ENCODE data around the gene CACNA2D4. TPM values are rescaled to one million over a fixed set of nuclear protein-coding genes. Genes with fewer than 3 reads are reported as not detected.

CACNA2D4 gene
- total RNA-seq, 1 experiment from 2014 or later: 1.7 TPM

- TF ChIP-seq, protein P1, sequence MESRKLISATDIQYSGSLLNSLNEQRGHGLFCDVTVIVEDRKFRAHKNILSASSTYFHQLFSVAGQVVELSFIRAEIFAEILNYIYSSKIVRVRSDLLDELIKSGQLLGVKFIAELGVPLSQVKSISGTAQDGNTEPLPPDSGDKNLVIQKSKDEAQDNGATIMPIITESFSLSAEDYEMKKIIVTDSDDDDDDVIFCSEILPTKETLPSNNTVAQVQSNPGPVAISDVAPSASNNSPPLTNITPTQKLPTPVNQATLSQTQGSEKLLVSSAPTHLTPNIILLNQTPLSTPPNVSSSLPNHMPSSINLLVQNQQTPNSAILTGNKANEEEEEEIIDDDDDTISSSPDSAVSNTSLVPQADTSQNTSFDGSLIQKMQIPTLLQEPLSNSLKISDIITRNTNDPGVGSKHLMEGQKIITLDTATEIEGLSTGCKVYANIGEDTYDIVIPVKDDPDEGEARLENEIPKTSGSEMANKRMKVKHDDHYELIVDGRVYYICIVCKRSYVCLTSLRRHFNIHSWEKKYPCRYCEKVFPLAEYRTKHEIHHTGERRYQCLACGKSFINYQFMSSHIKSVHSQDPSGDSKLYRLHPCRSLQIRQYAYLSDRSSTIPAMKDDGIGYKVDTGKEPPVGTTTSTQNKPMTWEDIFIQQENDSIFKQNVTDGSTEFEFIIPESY (IDR thresholded peaks at IDR 0.05; ENCODE audit: extremely low read depth, insufficient replicate concordance, low read length): no peak
- TF ChIP-seq EZH2 (IDR thresholded peaks at IDR 0.05) (no peak), SP1 (IDR thresholded peaks at IDR 0.05; ENCODE audit: low read depth) (no peak), ATF3 (IDR thresholded peaks at IDR 0.05) (no peak), SIN3A (IDR thresholded peaks at IDR 0.05; ENCODE audit: low read depth) (no peak), CTCF (IDR thresholded peaks at IDR 0.05 in 2 of 3, conservative IDR thresholded peaks at IDR 0.05 in 1 of 3; ENCODE audit: borderline replicate concordance in 1 of 3, insufficient read depth in 1 of 3, low read depth in 2 of 3, low read length in 2 of 3) (no peak)
Observed at GRCh38 chr12:1886396-1887008, 31.9 kb downstream of the CACNA2D4 start (continued).

DNA sequence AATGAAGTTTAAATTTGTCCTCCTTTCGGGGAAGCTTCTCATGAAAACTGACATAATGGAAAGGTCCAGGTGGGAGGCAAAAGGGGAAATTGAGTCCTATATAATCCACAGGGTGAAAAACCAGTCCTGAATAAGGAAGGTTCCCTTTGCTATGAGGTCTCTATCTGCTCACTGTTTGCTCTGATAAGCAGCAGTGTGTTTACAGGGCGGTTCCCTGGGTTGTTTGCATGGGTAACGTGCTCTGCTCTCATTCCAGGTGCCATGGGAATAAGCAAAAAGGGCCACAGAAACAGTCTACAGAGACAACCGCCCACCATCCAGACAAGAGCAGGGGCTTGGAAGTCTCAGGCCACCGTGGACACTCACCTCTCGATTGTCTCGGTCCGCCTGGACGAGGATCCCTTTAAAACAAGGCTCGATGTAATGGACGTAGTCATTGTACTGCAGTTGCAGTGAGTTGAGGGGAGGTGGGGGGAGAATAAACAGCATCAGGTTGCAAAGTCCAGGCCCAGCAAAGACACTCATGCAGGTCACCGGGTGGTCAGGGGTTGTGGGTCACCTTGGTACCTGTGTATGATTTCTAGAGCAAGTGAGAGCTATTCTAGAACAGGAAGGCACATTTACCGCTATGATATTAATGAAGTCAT lies 32.7 kb downstream of the CACNA2D4 start:
- no peak overlapping the region for H3K4me3 ChIP-seq (replicated peaks in 1 of 2; ENCODE audit: low read depth in 1 of 2, low read length in 2 of 2)
- H3K36me3 ChIP-seq (ENCODE audit: control insufficient read depth in 1 of 2, insufficient read depth in 2 of 2, low read length in 2 of 2): no peaks in the 10 kb centered on the region
- H3K4me2 ChIP-seq (ENCODE audit: low read length): no peak overlapping the region
- H3K4me1 ChIP-seq (ENCODE audit: control insufficient read depth in 1 of 2, insufficient read depth in 2 of 2, low read length in 2 of 2): no peaks in the 10 kb centered on the region
- H3K9me2 ChIP-seq (ENCODE audit: insufficient read depth): no peaks in the 10 kb centered on the region
- intact Hi-C loops (cut with micrococcal nuclease): no loop called here
- H3K9me3 ChIP-seq (ENCODE audit: control insufficient read depth in 1 of 2, insufficient read depth in 1 of 2, low read depth in 1 of 2, low read length in 2 of 2): no peaks in the 10 kb centered on the region
- ChIA-PET CTCF (no interaction called here), RAD21 (ENCODE audit: low non-redundant PET in 1 of 2, low total read pairs in 2 of 2, uncharacterized antibody in 2 of 2, unreplicated experiment in 2 of 2) (no interaction called here), POLR2A (no interaction called here)
- no TSS peak for BruUV-seq (replicated peaks)
- no peaks in the 10 kb centered on the region for H3K79me2 ChIP-seq (ENCODE audit: insufficient read depth, low read length)
- H3K27ac ChIP-seq (ENCODE audit: low read depth, low read length): no peak overlapping the region
- no peak overlapping the region for H3K9ac ChIP-seq (ENCODE audit: low read length)
- DNase-seq (ENCODE audit: low read depth, low spot score) (no peak), ATAC-seq (no peak)
- H2AFZ ChIP-seq (ENCODE audit: low read depth, low read length, poor library complexity, severe bottlenecking): no peak overlapping the region
- no peaks in the 10 kb centered on the region for H4K20me1 ChIP-seq (ENCODE audit: insufficient read depth)
- no peaks in the 10 kb centered on the region for H3K27me3 ChIP-seq (ENCODE audit: insufficient read depth, low read length)
- TF ChIP-seq CTCF (IDR thresholded peaks at IDR 0.05 in 2 of 3, conservative IDR thresholded peaks at IDR 0.05 in 1 of 3; ENCODE audit: borderline replicate concordance in 1 of 3, insufficient read depth in 1 of 3, low read depth in 2 of 3, low read length in 2 of 3) (no peak), ELF1 (IDR thresholded peaks at IDR 0.05; ENCODE audit: borderline replicate concordance, low read depth) (no peak), YY1 (IDR thresholded peaks at IDR 0.05; ENCODE audit: extremely low read depth, insufficient replicate concordance, low read depth, low read length) (no peak), ATF3 (IDR thresholded peaks at IDR 0.05) (no peak), JUND (IDR thresholded peaks at IDR 0.05) (no peak), CEBPB (IDR thresholded peaks at IDR 0.05; ENCODE audit: low read depth) (no peak), POLR2AphosphoS5 (IDR thresholded peaks at IDR 0.05; ENCODE audit: low read depth, low read length) (no peak), RAD21 (IDR thresholded peaks at IDR 0.05; ENCODE audit: low read depth) (no peak), POLR2A (IDR thresholded peaks at IDR 0.05; ENCODE audit: borderline replicate concordance, extremely low read depth, insufficient read depth, insufficient read length) (no peak)
- TF ChIP-seq, protein P1 (IDR thresholded peaks at IDR 0.05; ENCODE audit: extremely low read depth, insufficient replicate concordance, low read length): no peak
